ENCODE results near the gene KIAA1217. TPM values are rescaled to one million over a fixed set of nuclear protein-coding genes. Genes with fewer than 3 reads are reported as not detected.

The KIAA1217 gene
- total RNA-seq, 2 experiments from 2014 or later = 0.10 to 0.11 TPM

DNA sequence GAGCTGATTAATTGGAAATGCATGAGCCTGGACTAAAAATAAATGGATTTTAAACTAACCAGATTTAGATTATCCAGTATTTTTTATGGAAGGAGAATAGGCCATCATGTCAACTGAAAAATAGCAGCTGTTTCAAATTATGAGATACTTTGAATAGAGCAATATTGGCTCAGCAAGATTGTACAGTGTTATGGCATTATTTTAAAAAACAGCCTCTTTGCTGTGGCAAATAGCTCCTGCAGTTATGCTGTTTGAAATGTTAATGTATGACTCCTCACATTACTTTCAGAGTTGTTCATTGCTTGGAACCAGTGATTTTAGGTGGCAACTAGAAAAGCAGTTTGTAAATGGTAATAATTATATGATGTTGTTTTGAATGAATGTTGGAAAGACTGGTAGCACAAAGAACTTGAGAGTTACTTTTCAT, 244.5 kb downstream of the KIAA1217 start:
- ChIA-PET POLR2A (no interaction called here), CTCF (no interaction called here)

DNA sequence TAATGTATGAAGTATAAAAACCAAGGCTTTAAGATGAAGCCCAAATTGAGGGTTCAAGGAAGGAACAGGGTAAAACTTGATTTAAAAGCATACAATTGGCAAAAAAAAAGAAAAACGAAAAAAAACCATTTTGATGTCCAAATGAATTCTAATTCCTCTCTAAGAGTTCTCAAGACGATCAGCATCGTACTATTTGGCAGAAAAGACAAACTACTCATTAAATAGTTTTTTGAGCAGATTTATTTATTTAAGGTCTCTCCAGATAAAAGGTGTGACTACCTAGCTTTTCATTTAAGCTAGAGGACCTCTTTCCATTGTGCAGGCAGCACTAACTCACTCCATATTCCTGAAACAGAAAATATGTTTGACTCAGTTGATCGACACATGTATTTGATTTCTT, 245.0 kb downstream of the KIAA1217 start:
- POLR2A ChIA-PET = no interaction called here

DNA sequence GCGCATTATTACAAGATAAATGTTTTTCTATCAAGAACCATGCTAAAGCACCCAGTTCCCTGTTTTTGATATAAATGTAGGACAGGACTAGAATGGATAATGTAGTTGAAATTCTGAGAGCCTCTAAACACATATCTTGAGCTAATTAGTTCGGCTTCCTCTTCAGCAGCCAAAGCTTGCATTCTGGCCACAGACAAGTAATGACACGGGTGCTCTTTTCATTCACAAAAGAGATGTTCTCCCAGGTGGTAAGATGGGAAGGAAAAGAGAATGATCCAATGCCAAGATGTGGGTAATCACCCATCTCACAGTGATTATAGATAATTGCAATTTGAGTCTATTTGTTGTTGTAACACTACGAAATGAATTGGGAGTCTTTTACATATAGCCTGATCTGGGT, 246.5 kb downstream of the KIAA1217 start:
- CTCF ChIA-PET = no interaction called here
- POLR2A ChIA-PET = no interaction called here

More for the DNA sequence above, 245.0 kb downstream of the KIAA1217 start:
- CTCF ChIA-PET = no interaction called here

DNA sequence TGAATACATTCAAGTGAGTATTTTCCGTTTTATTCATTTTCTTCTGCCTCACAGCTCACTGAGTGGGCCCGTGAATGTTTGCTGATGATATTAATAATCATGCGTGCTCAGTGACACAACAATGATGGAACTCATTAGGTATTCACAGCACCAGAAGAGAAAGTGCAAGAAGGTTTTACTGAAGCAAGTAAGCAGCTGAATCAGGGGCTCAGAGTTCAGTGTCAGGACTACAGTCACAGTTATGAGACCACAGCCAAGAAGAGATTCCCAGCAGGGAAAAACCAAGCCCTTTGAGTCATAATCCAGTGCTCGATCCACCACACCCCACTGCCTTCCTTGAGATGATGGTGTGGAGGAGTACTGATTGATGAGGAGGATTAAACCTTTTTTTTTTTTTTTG, 247.4 kb downstream of the KIAA1217 start:
- CTCF ChIA-PET = no interaction called here
- POLR2A ChIA-PET = no interaction called here

DNA sequence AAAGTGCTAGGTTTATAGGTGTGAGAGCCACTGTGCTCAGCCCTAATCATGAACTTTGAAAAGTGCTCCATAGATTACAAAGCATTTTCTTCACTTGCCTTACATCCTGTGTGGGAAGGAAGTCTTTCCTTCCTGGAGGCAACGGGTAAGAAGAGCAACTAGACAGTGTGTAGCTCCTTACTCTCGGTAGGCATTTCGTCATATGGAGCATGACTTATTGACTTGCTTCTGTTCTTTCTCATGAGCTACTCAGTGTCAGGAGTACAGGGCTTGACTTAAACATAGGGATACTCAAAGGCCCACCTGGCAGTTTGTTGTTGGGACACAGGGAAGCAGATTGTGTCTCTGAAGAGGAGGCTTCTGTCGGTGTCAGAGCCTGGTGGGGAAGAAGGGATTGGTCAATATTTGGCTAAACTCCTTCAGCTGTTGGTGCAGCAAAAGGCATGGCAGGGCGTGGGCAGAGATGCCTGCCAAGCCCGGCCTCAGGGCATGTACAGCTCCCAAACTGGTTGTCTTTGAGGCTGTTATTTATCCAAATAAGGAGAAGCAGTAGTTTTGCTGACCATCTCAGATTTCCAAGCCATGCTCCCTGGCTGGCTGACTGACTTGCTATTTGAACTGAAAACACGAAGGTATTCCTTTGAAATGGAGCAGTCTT, 248.9 kb downstream of the KIAA1217 start:
- CTCF ChIA-PET = no interaction called here
- POLR2A ChIA-PET = no interaction called here

DNA sequence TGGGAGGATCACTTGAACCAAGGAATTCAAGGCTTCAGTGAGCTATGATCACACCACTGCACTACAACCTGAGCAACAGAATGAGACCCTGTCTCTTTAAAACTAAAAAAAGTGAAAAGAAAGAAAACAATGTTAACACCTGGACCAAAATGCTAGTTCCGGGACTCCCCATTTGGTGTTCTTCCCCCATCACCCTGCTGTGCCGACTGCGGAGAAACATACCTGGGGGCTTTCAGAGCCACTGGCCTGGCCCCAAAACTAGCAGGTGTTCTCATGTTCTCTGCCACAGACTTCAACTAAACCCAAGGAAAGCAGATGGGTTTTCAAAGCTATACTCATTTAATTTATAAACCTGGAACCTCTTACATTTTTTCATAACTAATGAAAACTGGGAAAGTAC, 250.9 kb downstream of the KIAA1217 start:
- ChIA-PET CTCF (no interaction called here), POLR2A (no interaction called here)

DNA sequence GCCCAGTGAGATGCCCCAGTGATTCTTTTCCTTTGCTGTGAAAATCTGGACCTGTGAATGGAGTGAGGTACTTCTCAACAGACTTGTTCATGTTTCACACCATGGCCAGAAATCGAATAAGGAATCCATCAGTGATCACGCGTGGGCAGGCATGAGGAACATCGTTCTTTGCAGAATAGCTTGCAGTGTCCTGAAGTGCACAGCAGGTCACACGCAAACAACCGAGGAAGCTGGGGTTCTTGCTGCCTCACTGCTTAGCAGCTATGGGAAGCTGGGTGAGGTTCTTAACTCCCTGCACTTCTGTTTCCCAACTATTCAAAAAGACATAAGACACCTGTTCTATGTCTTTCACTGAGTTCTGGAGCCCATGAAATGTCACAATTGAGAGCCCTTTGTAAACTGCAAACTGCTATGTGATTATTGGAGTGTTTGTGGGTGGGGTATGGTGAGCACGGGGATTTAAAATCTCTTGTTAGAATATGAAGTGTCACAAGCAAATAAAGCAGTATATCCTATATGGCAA, 253.4 kb downstream of the KIAA1217 start:
- CTCF ChIA-PET = no interaction called here
- POLR2A ChIA-PET = no interaction called here

DNA sequence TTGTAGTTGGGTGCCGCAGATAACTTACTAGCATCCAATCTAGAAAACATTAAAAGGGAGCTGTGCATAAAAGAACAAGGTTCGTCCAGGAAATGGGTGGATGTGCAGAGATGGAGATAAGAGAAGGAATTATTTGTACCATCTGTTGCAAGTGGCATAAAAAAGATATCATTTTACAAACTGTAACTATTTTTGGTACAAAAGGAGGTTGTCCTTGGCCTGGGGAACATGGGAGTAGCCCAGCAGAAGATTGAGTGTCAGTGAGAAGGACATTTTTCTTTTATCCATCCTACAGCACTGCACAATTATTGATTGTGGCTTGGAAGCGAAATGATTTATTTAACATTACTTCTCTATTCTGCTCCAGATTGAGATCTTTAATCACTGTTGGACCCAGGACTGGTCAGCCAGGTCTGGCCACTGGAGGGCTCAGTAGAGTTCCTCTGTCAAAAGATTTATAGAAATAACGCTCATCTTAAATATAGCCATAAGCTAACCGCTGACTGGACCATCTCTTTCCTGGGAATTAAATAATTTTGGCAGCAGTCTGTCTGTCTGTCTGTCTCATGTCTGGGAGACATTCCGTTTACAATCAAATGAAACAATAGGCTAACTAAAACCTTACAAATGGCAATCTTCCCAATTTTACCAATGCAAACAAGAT, 254.1 kb downstream of the KIAA1217 start:
- ChIA-PET POLR2A (no interaction called here), CTCF (no interaction called here)

DNA sequence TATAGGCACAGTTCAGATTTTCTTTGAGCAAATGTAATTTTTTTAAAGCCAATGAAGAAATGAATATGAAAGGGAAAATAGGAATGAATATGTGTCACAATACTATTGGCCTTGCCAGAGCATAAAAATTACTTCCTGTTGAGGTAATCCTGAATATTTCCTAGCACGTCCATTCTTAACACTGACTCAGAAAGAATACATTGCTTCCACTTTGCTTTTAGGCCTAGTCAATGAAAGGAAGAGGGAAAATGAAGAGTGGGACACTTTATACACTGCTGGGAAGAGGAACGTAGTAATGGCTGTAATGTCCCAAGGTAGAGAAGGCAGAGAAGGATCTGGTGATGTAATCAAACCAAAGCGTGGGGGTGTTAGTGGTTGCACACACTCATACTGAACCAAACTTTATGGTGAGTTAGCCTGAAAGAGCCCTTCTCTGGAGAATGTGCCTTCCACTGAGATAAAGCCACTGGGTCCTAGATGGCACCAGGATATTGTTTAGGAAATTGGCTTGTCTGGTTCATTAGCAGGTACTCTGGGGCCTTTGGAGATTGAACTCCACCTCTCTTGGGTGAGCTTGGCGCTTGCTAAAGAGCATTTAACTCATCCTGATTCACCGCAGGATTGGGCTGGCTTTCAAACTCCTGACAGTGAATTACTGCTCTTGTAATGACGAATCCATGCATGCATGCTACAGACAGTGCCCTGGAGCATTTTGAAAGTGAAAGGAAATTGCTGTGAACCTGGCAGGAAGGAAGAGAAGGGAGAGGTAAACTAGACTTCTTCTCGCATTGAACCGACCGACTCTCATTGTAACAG, 254.9 kb downstream of the KIAA1217 start:
- CTCF ChIA-PET = no interaction called here
- POLR2A ChIA-PET = no interaction called here

DNA sequence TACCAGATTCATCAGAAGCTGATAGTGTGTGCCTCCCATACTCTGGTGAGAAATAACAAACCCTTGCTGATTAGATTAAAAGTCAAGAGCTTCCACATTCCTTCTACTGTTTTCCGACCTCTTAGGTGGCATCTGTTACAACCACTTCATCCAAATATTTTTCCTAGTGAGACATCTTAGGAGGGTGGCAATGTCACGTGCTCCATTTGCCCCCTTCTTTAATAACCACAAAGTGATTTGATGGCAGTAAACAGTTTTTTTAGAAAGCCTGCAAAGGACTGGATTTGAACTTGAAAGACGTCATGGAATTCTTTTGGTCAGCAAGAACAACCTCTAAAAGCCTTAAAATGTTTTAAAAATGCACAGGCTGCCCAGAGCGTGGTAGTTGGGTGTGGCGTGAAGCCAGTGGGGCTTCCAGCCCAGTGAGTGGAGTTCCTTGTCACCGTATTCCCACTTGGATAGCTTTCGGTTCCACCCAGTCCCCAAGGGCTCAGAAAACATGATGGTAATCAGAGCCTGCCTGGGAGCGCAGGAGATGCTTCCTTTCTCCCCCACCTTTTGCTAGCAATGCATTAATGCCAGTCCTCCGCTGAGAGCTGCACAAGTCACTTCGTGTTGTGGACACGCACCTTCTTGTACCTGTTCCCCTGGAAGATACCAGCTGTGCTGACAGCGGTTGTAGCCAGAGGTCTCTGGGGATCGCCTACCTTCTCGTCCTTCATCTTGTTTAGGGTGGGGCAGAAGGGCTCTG, 256.4 kb downstream of the KIAA1217 start:
- CTCF ChIA-PET = no interaction called here
- POLR2A ChIA-PET = no interaction called here

DNA sequence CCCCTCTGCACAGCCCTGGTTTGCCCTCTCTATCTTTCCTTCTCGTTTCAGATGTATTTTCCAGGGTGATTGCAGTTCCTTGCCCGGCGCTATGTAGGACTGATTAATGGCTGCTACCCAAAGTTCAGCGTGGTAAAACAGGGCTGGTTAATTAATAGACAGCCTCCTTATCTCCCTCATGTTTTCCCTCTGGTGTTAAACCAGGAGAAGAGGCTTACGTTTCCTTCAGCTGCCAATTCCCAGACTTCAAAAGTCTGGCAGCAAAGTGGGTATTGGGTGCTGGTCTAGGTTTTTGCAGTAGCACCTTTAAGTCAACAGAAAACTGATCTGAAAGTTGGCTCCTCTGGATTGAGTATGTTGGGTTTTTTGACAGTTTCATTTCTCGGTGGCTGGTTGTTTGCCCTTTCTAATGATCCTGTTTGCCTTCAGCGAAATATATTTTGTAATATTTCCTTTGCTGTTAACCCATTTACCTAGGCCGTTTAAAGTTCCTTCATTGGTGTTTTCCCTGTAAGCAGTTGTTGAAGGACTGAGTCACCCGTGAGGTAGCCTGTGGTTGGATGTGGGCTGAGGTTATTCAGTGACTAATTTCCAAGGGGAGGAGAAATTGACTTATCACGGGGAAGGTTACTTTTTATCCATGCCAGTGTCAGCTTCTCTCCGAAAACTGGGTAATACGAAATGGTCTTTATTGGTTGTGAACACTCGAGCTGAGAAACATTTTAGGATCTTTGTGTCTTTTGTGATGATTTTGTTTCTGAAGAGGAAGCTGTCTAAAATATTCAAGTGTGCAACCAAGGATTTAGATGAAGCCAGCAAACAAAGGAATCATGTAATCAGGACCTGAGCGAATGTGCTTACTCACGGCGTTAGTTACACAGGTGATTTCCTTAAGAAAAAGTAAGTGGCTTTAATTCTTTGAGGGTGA, 257.2 kb downstream of the KIAA1217 start:
- ChIA-PET POLR2A (no interaction called here), CTCF (no interaction called here)

DNA sequence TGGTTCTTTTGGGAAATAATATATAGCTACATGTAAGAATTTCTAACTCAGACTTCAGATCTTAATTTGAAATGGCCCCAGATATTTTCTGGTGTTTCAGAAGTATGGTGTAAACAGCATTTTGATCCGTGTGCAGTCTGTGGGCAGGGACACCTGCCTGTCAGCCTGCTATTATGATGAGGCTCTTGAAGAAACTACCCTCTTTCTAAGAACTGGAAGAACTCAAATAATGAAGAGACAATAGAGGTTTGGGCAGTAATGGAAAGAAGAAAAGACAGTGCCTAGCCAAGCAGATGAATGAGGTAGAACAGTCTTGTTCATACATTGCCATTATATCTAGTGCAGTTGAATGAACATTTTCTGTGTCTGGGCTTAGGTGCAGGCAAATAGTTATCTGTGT, 258.2 kb downstream of the KIAA1217 start:
- ChIA-PET CTCF (no interaction called here), POLR2A (no interaction called here)

DNA sequence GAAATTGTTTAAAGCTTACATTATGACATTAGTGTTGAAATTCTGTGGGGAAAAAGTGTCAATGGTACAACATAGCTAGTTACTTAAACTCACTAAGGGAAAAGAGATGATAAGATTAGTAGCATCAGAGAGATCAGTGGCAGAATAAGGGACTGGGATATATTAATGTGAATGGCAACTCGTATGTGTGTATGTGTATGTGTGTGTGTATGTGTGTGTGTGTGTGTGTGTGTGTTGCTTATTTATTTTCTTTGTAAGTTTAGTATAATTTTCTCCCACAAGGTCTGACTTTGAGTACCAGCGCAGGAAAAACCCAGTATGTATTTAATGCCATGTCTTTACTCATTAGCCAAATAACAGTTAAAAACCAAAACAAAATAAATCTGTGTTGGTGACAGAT, 258.7 kb downstream of the KIAA1217 start:
- ChIA-PET CTCF (no interaction called here), POLR2A (no interaction called here)

DNA sequence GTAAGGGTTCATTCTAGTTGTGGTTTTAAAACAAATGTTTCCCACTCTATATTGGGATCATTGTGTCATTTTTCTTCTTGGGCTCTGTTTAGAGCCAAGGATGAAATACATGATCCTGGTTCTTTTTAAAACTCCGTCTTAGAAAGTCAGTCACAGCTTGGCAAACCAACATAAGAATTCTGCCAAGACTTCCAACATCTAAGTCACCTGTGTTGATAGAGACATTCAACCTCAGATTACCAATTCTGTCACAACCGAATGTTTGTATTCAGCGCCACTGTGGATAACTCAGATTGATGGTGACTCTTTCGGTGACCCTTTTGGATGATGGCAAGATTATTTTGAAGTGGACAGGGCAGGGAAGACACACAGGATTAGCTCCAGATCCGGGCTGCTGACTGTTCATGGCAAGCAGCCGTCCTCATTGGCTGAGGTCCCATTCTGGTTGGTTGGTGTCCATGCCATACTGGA, 259.4 kb downstream of the KIAA1217 start:
- ChIA-PET POLR2A (interaction anchor here (0.5 kb wide), 1 partner anchor 676 kb away, joined by 3 read pairs; no protein-coding TSS in a partner anchor), CTCF (no interaction called here)

DNA sequence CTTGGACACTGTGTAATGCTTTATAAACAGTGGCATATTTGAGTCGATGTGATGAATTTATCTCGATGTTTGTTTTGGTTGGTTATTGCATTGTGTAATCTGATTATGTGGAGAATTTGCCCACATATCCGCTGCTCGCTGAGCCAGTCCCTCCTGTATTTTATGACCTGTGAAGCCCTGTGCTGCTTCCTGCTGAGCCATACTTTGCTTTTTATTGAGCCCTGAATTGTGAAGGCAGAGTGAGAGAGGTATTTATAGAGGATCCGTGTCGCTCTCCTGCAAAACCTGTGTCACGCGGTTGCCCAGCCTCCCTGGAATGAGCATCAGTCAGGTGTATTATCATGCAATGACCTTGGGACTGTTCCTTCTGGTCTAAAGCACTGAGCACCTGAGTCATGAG, 261.1 kb downstream of the KIAA1217 start:
- CTCF ChIA-PET = no interaction called here

DNA sequence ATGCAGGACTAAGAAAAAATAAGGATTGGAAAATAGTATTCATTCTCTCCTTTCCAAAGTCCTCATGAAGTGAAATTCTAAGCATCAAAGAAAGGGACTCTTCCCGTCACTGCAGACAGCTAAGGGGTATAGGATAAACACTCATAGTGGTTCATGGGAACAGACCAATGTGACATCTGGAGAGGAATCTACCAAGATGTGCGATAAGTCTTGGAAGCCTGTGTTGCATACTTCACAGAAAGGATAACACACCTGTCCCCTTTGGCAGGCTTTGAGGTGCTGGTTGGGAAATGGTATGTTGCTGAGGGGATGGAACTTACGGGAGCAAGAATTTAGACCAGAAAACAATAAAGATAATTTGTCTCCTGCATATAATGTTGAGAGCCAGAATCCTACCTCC, 266.7 kb downstream of the KIAA1217 start:
- ChIA-PET CTCF (interaction anchor here (0.6 kb wide), 1 partner anchor 1787 kb away, joined by 3 read pairs; no protein-coding TSS in a partner anchor), POLR2A (no interaction called here)

More for the DNA sequence above, 261.1 kb downstream of the KIAA1217 start:
- POLR2A ChIA-PET = no interaction called here

DNA sequence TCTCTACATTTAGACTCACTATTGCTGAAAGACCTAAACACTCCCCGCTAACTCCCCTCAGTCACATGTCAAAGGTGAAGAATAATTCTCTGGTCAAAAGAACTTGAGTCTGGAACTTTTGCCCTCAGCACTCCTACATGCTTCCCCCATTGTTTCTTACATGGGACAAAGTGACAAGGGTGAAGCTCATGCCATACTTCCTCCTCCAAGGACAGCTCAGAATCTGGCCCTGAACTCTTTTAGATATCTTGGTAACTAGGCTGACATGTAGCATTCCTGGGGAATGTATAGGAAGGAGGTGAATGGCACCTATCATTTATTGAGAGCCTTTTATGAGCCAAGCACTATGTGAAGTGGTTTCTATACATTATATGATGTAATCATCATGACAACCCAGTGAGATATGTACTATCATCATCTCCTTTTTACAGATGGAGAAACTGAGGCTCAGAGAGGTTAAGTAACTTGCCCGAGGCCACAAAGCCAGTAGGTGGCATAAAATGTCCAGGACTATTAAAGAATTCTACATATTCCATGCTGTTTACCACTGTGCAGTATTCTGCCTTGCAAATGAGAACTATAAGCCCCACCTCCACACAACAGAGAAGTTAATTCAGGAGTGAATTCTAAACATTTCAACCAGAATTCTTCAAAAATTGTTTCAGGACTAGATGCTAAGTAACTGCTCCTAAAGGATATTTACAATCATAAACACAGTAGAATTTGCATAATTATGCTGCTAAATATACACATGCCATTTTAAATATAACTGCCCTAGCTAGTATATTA, 268.2 kb downstream of the KIAA1217 start:
- ChIA-PET CTCF (no interaction called here), POLR2A (no interaction called here)

DNA sequence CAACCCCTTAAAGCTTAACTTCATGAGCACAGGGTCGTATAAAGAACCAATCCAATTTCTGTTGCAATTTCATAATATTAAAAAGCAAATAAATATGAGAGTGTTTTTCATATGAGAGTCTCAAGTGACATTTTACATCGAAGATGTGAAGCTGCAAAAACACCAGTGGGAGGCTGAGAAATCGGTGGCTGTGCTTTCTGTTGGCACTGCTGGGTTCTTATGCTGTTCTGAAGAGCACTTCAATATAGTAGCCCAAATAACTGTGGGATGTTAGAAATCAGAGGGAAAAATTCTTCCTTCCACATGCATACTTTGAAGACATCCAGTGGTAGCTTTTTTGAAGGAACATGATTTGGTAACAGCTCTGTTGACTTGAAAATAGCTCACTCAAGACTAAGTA, 269.0 kb downstream of the KIAA1217 start:
- ChIA-PET CTCF (no interaction called here), POLR2A (no interaction called here)
